Esophagus squamous epithelium (tissue), 4 donors: ENCODE measurements around the gene JAZF1.

Experiments
- POLR2A ChIP-seq, 4 donors: fragments of 450-650 bp; IDR thresholded peaks; one replicate each; pipeline ENCODE4 v1.6.1; 2017; ENCODE audit warnings: antibody characterized with exemption in 4 of 4, mild to moderate bottlenecking in 4 of 4, moderate library complexity in 3 of 4
- TF ChIP-seq, protein P1 (sequence below), 6 experiments: fragments of 450-650 bp in 4 of 6; fragments of 200-600 bp in 2 of 6; sonication (generic) in 2 of 6; IDR thresholded peaks; one replicate each; pipeline ENCODE4 v1.5.1; 2016 to 2019; ENCODE audit warnings: antibody characterized with exemption in 6 of 6, mild to moderate bottlenecking in 4 of 6, moderate library complexity in 4 of 6

DNA sequence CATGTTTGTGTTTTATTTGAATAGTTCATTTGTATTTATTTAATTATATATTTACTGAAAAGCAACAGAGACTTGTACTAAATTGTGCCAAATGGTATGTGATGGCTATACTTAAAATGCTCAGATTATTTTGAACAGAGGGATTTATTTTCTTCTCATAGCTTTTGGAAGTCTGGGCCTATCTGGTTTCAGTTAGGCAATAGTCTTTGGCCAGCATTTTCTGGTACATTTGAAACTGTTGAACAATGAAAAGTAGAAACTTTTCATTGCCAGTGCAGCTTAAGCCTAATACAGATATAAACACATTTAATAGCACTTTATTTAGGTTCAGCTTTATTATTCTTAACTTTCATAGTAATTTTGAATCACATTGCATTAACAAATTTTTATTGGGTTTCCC lies 252.6 kb downstream of the JAZF1 start:
- TF ChIP-seq POLR2A (IDR thresholded peaks at IDR 0.05): no peak
- TF ChIP-seq, protein P1, sequence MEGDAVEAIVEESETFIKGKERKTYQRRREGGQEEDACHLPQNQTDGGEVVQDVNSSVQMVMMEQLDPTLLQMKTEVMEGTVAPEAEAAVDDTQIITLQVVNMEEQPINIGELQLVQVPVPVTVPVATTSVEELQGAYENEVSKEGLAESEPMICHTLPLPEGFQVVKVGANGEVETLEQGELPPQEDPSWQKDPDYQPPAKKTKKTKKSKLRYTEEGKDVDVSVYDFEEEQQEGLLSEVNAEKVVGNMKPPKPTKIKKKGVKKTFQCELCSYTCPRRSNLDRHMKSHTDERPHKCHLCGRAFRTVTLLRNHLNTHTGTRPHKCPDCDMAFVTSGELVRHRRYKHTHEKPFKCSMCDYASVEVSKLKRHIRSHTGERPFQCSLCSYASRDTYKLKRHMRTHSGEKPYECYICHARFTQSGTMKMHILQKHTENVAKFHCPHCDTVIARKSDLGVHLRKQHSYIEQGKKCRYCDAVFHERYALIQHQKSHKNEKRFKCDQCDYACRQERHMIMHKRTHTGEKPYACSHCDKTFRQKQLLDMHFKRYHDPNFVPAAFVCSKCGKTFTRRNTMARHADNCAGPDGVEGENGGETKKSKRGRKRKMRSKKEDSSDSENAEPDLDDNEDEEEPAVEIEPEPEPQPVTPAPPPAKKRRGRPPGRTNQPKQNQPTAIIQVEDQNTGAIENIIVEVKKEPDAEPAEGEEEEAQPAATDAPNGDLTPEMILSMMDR (IDR thresholded peaks at IDR 0.05): no peak
